Stimulated activated CD4-positive, alpha-beta T cell treated with anti-CD3 and anti-CD28 coated beads, Interleukin-4, amount 100 ng/mL, for 1 hour (primary cell): ENCODE measurements around the gene TOGARAM2.
A peak's percentile ranks its signal among the peaks of the same experiment; 100 is the strongest.

Experiments used
- DNase-seq: peaks from one replicate; pipeline ENCODE4 v3.0.0-alpha.2; 2020

Gene TOGARAM2

DNA sequence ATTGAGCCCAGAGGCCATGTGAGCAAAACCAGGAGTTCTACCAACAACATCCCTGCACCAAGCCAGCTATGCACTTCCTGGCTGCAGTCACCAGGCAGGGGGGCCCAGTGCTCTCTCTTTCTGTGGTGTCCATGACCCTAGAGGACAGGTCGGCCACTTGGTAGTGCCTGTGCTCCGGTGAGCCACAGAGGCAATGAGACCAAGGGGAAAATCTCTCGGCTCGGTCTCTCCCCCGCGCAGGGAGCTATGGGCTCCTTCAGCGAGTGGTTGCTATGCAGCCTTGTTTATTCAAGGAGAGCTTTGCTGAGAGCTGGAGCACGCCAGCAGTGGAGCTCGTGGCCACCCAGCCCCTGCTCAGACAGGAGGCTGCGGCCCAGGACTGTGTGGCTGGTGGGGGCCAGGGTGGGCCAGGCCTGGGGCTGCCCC is at the start of gene TOGARAM2:
TSS of gene TOGARAM2 (plus strand) at position 283 of the 426 bp plus-strand sequence. CDS start 13,537 bp downstream, outside the sequence.
- DNase-seq, result no peak

DNA sequence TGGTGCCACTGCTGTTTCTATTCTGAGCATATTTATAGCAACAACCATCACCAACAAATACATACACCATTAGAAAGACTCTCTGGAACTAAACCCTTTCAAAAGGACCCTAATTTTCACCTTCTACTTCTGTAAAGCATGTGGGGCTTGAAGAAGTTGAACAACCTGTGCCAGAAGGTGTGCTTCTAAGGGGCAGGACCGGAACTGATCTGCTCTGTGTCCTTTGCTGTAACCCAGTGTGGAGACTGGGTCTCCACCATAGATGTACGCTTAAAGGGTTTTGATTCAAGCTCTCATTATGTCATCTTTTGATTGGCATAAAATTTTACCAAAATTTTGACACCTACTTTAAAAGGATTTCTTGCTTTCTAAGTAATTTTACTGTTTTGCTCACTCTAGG is 46.3 kb upstream of the TOGARAM2 start:
- no peak for DNase-seq

DNA sequence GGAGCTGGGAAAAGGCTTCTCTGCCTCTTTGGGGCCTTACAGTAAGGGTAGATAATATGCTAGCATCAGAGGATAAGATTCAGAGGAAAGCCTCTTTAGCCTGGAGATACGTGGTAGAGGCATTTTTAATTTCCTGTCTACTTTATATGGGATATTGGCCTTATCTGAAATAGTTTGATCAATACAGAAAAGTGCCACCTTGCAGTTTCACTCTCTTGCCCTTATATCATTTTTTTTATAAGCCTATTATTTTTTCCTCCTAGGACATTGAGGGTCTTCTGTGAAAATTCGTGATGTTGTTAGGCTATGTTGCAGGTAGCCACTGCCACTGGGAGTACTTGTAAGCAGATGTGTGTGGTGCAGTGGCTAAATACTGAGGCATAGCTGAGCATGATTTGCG is 40.1 kb upstream of the TOGARAM2 start:
- no peak for DNase-seq

DNA sequence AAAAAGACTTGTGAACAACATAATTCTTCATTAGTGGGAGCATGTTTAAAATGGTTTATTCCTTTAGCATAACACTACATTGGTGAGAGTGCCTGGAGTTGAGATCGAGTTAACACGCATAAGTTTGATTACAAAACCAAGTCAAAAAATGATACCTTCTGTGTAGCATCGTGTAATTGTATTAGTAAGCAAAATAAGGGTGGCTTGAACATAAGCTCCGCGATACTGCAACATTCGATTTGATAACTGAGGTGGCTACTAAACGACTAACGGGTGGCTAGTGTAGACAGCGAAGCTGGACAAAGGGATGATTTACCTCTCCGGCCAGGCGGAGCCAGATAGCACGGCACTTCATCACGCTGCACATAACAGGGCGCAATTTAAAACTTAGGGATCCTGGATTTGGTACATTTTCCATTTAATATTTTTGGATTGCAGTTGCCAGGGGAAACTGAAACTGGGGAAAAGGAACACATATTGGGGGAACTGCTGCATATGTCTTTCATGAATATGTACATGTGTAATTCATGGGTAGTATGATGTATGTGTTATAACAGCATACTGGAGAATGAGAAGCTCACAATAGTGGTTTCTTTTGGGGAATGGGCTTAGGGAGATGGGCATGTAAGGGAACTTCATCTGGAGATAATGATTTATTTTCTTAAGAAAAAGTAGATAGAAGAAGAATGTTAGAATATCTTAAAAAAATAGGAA is 36.4 kb upstream of the TOGARAM2 start:
- no peak for DNase-seq

DNA sequence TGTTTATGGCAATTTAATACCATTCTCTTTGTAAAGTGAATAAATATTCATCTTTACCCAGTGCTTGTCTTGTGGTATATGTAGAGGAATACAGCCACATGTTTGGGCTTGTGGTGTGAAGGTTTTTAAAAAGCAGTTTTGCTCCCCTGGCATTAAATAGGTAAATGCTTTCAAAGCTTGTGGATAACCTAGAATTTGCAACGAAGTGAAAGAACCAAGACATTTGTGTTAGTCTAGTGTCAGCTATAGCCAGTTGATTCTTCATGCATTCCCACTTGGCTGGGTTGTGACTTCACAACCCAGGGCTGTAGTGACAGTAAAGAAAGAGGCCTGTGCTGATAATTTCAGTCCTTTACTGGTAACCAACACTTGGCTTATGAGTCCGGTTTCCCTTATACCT is 32.9 kb upstream of the TOGARAM2 start:
- DNase-seq, result no peak

DNA sequence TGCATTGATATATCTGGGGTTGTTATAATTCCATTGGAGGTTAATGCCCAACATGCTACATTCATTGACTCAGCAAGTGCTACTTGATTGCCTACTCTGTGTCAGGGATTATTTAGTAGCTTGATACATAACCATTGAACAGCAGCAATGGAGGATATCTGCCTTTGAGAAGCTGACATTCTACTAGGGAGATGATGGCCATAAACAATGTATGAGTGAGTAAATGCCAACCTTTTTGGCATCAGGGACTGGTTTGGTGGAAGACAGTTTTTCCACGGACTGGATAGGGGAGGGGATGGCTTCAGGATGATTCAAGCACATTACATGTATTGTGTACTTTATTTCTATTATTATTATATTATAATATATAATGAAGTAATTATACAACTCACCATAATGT is 31.9 kb upstream of the TOGARAM2 start:
- no peak for DNase-seq

DNA sequence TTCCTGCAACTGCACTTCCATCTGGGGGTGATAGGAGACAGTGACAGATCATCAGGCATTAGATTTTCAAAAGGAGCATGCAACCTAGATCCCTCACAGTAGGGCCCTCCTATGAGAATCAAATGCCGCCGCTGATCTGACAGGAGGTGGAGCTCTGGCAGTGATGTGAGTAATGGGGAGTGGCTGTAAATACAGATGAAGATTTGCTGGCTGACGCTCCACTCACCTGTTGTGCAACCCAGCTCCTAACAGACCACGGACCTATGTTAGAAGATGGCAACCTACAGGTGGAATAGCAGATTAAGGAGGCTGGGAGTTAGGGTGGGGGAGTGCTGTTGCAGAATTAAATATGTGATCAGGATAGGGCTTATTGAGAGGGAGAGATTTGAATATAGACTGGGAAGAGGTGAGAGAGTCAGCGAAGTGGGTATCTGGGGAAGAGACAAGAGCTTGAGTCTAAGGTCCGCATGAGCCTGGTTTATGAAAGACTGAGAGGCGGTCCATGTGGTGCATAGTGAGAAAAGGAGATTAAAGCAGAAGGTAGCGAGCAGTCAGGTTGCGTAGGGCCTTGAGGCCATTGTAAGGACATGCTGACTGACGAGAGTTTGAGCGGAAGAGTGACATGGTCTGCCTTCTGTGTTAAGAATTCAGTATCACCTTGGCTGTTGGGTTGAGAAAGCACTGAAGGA is 31.3 kb upstream of the TOGARAM2 start:
- DNase-seq, result no peak

DNA sequence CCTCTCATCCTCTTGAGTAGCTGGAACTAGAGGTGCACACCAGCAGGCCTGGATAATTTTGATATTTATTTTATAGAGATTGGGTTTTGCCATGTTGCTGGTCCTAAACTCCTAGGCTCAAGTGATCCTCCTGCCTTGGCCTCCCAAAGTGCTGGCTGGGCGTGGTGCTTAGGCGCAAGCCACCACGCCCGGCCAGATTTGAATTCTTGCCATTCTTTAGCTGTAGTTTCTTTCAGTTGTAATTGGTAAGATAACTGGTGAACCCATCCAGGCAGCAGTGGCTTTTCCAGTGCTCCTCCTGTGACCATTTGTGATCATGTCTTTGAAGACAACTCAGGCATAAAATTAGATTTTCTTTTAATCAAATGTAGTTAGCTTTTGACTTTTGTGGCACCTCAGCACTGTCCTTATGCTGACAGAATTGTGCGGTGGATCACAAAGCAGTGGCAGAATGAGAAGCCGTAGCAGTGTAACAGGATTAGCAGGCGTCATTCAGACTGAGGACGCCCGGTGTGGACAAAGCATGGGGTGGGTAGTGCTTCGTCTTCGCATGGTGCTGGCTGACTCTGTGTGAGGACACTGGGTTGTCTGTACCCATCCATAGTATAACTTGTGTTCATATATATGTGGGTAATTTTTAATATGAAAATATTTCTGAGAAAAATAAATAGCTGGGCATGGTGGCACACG is 30.0 kb upstream of the TOGARAM2 start:
- DNase-seq, result no peak

DNA sequence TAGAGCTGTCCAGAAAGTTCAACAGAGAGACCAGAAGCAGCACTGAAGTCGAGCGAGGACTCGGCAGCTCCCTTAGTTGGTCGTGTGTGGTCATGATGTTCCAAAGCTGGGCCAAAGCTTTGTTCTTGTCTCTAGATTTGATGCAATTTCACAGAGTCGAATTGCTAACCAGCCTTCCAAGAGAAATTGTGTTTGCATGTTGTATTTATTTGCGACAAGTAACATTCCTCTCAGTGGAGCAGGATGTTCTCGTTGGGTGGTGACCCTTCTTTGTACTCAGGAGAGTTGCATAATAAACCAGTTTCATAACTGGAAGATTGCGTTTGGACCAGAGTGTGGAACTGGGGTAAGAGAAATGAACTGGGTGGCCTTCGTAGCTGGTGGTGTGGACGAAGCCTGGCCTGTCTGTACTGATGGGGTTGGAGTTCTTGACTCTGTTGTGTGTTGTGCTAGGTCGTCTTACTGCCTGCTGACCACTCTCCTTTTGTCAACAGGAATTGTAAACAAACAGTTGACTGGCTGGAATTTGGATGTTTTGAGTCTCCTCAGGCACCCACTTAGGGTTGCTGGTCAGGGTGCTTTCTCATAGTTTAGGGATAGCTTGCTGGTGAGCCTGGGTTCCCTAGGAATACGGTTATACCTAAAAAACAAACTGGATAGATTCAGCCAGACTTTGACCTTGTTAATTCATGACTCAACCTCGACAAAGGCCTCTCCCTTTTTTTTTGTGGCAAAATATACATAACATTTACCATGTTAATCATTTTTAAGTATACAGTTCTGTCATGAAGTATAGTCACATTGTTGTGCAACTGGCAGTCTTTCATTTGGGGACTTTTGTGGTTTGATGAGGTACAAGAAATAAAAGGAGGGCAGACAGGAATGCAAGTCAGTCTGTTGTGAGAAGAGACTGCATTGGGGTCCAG is 28.9 kb upstream of the TOGARAM2 start:
- DNase-seq, result no peak

DNA sequence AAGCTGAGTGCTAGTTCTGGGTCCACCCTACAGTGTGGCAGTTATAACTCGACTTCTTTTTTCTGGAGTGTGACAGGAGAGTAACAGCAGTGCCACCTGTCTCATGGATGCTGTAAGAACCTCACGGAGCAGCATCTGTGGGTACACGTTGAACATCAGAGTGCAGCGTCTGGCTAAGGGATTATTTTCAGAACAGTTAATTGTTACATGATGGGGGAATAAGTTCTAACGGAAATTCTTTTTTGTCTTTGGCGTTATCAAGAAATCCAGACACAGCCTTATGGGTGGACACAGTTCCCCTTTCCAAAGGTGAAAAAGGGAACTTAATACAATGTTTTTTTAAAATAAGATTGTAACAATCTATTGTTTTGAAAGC is 28.3 kb upstream of the TOGARAM2 start:
- DNase-seq, result no peak

DNA sequence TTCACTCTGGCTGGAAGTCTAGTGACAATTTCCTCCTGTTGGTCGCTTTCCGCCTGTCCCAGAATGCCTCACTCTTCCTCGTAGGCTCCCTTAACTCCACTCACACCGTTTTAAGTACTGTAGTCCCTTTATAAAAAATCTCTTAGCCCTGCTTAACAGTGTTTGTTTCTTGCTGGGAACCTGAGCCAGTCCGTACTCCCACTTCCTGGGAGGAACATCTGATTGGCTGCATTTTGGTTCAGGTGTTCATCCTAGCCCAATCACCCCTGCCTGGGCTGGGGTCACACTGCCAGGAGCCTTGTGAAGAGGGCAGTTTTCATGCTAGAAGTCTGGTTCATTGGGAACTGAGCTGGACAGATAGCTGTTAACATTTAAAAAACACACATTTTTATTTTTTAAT is 25.6 kb upstream of the TOGARAM2 start:
- no peak for DNase-seq

DNA sequence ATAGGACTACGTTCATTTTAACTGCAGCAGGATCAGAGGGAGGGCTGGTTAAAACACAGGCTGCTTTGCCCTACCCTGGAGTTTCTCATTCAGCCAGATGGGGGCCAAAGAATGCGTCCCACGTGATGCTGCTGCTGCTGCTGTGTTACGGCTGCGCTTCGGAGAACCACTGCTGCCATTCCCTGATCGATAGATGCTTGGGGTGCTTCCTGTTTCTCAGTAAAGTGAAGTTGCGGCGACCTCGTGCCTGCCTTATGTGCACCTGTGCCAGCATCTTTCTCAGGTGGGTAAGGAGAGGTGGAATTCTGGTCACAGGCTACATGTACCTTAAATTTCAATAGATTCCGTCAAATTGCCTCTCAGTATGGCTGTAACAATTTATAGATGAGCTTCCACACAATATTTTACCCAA is 24.7 kb upstream of the TOGARAM2 start:
- peak; percentile 16 for DNase-seq

DNA sequence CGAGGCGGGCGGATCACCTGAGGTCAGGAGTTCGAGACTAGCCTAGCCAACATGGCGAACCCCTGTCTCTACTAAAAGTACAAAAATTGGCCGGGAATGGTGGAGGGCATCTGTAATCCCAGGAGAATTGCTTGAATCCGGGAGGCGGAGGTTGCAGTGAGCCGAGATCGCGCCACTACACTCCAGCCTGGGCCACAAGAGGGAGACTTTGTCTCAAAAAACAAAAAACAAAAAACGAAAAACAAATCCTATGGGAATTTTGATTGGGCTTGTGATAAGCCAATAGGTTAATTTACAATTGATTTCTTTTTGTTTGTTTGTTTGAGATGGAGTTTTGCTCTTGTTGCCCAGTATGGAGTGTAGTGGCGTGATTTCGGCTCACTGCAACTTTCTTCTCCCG is 24.2 kb upstream of the TOGARAM2 start:
- DNase-seq, result no peak

DNA sequence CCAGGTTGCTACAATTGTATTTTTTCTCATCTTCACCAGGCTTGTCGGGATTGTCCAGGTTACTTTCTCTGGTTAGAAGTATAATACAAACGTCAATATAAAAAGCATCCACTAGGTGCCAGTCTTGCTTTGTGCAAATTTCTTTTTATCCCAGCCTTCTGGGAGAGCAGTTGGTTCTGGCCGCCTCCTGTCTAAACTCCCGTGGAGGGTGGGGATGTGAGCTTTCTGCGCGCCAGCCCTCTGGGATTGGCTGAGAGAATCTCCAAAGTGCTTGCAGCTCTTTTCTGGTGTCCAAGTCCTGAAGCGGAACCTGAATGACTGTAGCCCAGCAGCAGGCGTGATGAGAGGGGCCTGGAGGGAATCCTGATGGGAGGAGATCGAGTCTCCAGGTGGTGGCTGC is 22.4 kb upstream of the TOGARAM2 start:
- no peak for DNase-seq

DNA sequence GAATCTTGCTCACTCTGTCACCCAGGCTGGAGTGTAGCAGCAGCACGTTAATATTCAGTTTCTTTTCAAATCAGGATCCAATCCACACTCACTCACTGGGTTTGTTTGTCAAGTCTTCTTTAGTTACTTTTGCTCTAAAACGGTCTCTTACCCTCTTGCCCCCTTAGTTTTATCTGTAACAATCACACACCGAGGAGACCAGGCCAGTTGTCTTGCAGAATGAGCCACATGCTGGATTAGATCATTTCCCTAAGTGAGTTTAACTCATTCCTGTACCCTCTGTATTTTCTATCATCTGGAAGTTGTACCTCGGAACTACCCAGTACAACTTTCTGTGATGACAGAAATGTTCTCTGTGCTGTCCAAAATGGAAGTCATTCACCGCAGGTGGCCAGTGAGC is 20.7 kb upstream of the TOGARAM2 start:
- DNase-seq, result no peak

DNA sequence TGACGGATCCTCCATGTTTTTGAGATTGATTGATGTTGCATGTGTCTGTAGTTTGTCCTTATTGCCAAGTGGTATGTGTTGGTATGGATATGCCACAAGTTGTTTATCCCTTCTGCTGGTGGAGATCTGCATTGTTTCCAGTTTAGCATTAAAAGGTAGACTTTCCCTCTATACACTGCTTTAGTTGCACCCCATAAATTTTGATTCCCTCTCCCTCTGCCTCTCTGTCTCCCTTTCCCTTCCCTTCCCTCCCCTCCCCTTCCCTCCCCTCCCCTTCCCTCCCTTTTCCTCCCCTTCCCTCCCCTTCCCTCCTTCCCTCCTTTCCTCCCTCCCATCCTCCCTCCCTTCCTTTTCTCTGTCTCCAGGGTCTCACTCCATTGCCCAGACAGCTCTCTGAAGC is 18.6 kb upstream of the TOGARAM2 start:
- DNase-seq, result no peak

DNA sequence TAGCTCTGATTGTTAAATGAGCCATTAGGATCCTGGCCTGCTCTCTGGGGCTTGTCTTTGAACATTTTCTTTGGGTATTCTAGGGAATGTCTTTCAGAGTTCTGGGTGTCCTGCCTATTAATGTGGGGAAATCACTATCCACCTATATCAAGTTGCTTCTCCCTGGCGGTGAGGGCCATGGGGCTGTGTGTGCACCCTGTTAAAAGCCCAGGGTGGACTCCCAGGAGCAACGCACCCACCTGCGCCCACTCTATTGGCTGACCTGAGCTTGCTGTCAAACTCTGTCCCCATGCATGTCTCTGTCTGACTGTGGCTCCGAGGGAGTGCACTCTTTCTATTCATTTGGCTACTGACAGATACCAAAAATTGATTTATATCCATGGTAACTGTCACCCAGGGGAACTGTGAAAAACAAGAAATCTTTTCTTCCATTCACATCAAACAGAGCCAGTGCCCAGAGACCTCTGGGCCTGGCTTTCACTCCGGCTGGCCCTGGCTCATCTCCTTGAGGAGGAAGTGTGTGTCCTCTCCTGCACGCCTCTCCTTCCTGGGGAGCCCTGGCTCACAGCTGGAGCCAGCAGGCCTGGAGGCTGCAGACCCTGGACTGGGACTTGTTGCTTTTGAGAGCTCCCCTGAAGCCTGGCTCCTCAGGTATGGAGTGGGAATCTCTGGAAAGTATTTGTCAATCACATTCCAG is 10.5 kb upstream of the TOGARAM2 start:
- no peak for DNase-seq

DNA sequence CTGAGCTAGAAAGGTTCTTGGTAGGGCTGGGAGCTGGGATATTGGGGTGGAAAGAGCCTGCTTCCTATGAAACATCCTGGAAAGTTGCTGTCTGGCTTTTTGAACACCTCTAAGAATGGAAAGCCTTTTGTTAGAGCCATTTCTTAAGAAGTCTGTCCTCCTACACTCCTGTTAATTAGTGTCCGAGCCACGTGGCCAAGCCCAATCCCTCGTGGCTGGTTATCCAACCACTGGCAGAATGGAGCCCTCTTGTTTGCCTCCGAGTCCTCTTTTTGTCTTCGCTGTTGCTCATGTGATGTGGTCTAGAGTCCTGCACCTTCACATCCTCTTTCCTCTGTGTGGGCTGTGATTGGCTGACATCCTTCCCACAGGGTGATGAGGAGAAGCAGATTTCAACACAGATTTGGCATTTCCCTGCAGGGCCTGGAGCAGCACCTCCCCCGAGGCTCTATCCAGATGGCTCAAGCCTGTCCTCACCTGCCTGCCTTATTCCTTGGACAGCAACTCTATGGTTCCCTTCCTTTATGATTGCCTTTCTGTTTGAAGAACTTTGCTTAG is 8.2 kb upstream of the TOGARAM2 start:
- no peak for DNase-seq

DNA sequence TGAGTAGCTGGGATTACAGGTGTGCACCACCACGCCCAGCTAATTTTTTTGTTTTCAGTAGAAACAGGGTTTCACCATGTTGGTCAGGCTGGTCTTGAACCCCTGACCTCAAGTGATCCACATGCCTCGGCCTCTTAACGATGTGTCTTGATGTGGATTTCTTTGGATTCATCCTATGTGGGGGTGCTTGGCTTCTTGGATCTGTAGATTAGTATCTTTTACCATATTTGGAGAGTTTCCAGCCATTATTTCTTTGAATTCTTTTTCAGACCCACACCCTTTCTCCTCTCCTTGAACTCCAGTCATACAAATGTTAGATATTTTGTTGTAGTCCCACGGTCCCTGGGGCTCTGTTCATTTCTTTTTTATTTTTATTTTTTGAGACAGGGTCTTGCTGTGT is 6.8 kb upstream of the TOGARAM2 start:
- no peak for DNase-seq

DNA sequence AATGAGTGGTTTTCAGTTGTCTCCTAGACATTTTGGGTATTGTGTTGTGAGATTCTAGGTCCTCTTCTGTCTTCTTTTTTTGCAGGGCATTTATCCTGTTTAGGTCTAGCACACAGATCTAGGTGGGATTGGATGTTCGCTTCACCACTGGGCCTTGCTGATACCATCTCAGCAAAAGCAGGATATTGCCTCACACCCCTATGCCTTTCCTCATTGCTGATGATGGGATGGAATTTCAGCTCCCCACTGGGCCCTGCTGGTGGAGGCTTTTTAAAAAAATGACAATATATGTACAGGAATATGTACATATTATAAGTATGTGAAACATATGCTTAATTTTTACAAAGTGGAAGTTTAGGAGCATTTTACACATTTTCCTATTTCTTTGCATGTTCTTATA is 5.4 kb upstream of the TOGARAM2 start:
- DNase-seq, result no peak

DNA sequence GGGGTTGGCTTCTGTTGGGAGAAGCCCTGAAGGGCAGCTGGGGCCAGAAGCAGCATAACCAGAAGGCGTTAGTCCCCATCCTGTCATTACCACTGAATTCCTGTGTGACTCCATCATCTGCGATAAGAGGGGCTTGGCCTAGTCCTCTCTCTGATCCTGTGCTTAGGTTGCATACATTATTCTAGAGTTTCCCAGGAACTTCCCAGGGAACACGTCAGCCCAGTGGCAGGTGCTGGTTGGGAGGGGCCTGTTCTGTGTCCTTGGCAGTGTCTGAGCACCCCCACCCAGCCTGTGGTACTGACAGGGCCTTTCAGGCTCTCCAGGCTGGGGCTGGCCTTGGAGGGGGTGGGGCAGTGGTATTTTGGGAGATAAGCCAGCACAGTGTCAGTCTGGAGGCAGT is 4.5 kb upstream of the TOGARAM2 start:
- no peak for DNase-seq
